ENCODE results near the gene EPPIN. TPM values are rescaled to one million over a fixed set of nuclear protein-coding genes. Genes with fewer than 3 reads are reported as not detected.

EPPIN gene
- total and polyA plus RNA-seq, 2 of the 8 experiments (the other 6 are each of a cell fraction or from before 2014, with no cell fraction given) = 0.06 TPM; not detected in 1

GRCh38 chr20:45527294-45527693, 19.9 kb downstream of the EPPIN start:
- DNase-seq (ENCODE audit: low read depth in 1 of 2, low spot score in 2 of 2) (no peak), FAIRE-seq (no peak)
- 87% methylated on average over 4 of the region's 4 CpGs; no CpG with 5 or more reads in 1 of the 2 experiments for WGBS, 2 experiments (ENCODE audit: extremely low coverage in 1 of 2, insufficient coverage in 1 of 2, insufficient read length in 1 of 2, insufficient replicate concordance in 2 of 2, low coverage in 1 of 2, low lambda C conversion rate in 2 of 2, missing lambda C conversion rate in 1 of 2)
- Histone ChIP-seq H2BK5ac (ENCODE audit: low read depth, low read length) (no peak overlapping the region), H3K4me1 (replicated peaks in 1 of 4; ENCODE audit: control insufficient read depth in 3 of 4, insufficient read depth in 4 of 4, low read length in 3 of 4) (no peaks in the 10 kb centered on the region), H3K56ac (replicated peaks; ENCODE audit: insufficient read length, low read depth, low read length) (no peak overlapping the region), H2BK120ac (replicated peaks; ENCODE audit: low read depth, low read length) (no peak overlapping the region), H3K4ac (replicated peaks; ENCODE audit: insufficient read length, low read depth, low read length) (no peak overlapping the region), H2AK5ac (ENCODE audit: low read depth, low read length) (no peak overlapping the region), H3K23me2 (ENCODE audit: low read depth, low read length) (no peaks in the 10 kb centered on the region), H2BK15ac (ENCODE audit: low read length) (no peak overlapping the region), H2AFZ (ENCODE audit: low read length) (no peak overlapping the region), H4K91ac (replicated peaks; ENCODE audit: insufficient read length, low read length) (no peak overlapping the region), H3K9ac (replicated peaks in 1 of 4; ENCODE audit: extremely low read depth in 1 of 4, low read depth in 3 of 4, low read length in 3 of 4) (no peak overlapping the region), H4K20me1 (replicated peaks in 1 of 2; ENCODE audit: control insufficient read depth in 1 of 2, insufficient read depth in 2 of 2, low read length in 2 of 2) (no peaks in the 10 kb centered on the region), H3K18ac (ENCODE audit: extremely low read depth, low read length) (no peak overlapping the region), H4K8ac (ENCODE audit: extremely low read depth, insufficient read depth, low read length) (no peak overlapping the region), H3K79me1 (ENCODE audit: low read depth, low read length) (no peaks in the 10 kb centered on the region), H3K4me2 (ENCODE audit: insufficient read depth in 1 of 2, low read depth in 2 of 2, low read length in 2 of 2) (no peak overlapping the region), H3K14ac (ENCODE audit: insufficient read length) (no peak overlapping the region), H3K23ac (ENCODE audit: insufficient read length) (no peak overlapping the region), H3K79me2 (ENCODE audit: control insufficient read depth in 1 of 2, insufficient read depth in 2 of 2, low read length in 2 of 2) (no peaks in the 10 kb centered on the region), H3K4me3 (ENCODE audit: extremely low read depth in 1 of 4, insufficient read depth in 2 of 4, low read depth in 3 of 4, low read length in 4 of 4) (no peak overlapping the region), H3K27ac (ENCODE audit: low read depth, low read length) (no peak overlapping the region), H3K27me3 (replicated peaks in 1 of 4; ENCODE audit: control insufficient read depth in 3 of 4, extremely low read depth in 1 of 4, insufficient read depth in 3 of 4, low read length in 3 of 4) (no peaks in the 10 kb centered on the region), H4K5ac (ENCODE audit: insufficient read length, low read depth, low read length) (no peak overlapping the region), H3K36me3 (ENCODE audit: control insufficient read depth in 2 of 4, insufficient read depth in 4 of 4, low read length in 3 of 4) (no peaks in the 10 kb centered on the region), H2BK20ac (ENCODE audit: low read length) (no peak overlapping the region), H2BK12ac (ENCODE audit: low read depth, low read length) (no peak overlapping the region), H3K9me3 (ENCODE audit: insufficient read depth in 2 of 2, low read depth in 1 of 2, low read length in 1 of 2) (no peaks in the 10 kb centered on the region)
- ChIA-PET POLR2A (ENCODE audit: partially characterized antibody) (no interaction called here), CTCF (ENCODE audit: partially characterized antibody) (no interaction called here)
- no peak for TF ChIP-seq SP1 (IDR thresholded peaks at IDR 0.05; ENCODE audit: low read depth, low read length)
